IMR-90 (cell line): ENCODE results near the gene DAB1. TPM values are rescaled to one million over a fixed set of nuclear protein-coding genes. Genes with fewer than 3 reads are reported as not detected.

Source experiments
- ATAC-seq: fragments of 200-7000 bp; cut with Tn5 transposase; 2 replicates; pipeline ENCODE4 v1.9.1; 2020; ENCODE audit warnings: low read depth, mild to moderate bottlenecking, moderate library complexity
- BruUV-seq: library from RNA; stranded (reverse); fragments of 400-500 nt; replicated peaks from 2 replicates; lab custom pipeline; 2021; lab: Mats Ljungman, UMichigan
- CTCF ChIA-PET: fragments of 300-600 bp; formaldehyde crosslinking; extraction: SDS; loops from one replicate; lab custom pipeline; 2021; ENCODE audit warnings: antibody characterized with exemption; lab: Yijun Ruan, JAX
- POLR2A ChIA-PET: fragments of 300-600 bp; sonication (Branson Sonifier 250); formaldehyde crosslinking; loops from one replicate; lab custom pipeline; 2022; ENCODE audit warnings: antibody characterized with exemption; ENCODE audit not compliant: unreplicated experiment; lab: Charles Lee
- DNase-seq: peaks from one replicate; pipeline ENCODE4 v3.0.0; 2013
- H2AFZ ChIP-seq: replicated peaks from 2 replicates; pipeline ENCODE3; 2013; ENCODE audit warnings: low read length, mild to moderate bottlenecking; ENCODE audit not compliant: poor library complexity
- H2AK5ac ChIP-seq: 2 replicates; pipeline ENCODE4 v1.6.1; 2013; ENCODE audit warnings: low read depth, low read length, inconsistent platforms
- H2AK9ac ChIP-seq: replicated peaks from 2 replicates; pipeline ENCODE3; 2013; ENCODE audit warnings: mild to moderate bottlenecking, low read depth, low read length, moderate library complexity; ENCODE audit not compliant: poor library complexity
- H2BK120ac ChIP-seq: 2 replicates; pipeline ENCODE4 v1.6.1; 2013; ENCODE audit warnings: low read depth, low read length, inconsistent platforms
- H2BK15ac ChIP-seq: 3 replicates; pipeline ENCODE4 v1.6.1; 2013; ENCODE audit warnings: low read depth, low read length, inconsistent platforms
- H2BK20ac ChIP-seq: 2 replicates; pipeline ENCODE4 v1.6.1; 2013; ENCODE audit warnings: low read depth, mild to moderate bottlenecking, inconsistent platforms, low read length, moderate library complexity
- H2BK5ac ChIP-seq: 2 replicates; pipeline ENCODE4 v1.6.1; 2013; ENCODE audit warnings: mild to moderate bottlenecking, low read depth, low read length, inconsistent platforms; ENCODE audit not compliant: poor library complexity, severe bottlenecking
- H3K14ac ChIP-seq: replicated peaks from 2 replicates; pipeline ENCODE4 v1.6.1; 2013; ENCODE audit warnings: low read depth, low read length, inconsistent platforms
- H3K18ac ChIP-seq: 2 replicates; pipeline ENCODE4 v1.6.1; 2013; ENCODE audit warnings: low read depth, low read length, control low read depth
- H3K23ac ChIP-seq: 2 replicates; pipeline ENCODE4 v1.6.1; 2013; ENCODE audit warnings: low read depth, low read length, inconsistent platforms
- H3K27ac ChIP-seq: 2 replicates; pipeline ENCODE4 v1.5.1; 2013; ENCODE audit warnings: mild to moderate bottlenecking, control low read depth, low read length; ENCODE audit not compliant: insufficient read depth
- H3K27me3 ChIP-seq: 2 replicates; pipeline ENCODE4 v1.6.1; 2013; ENCODE audit warnings: low read length; ENCODE audit not compliant: control insufficient read depth, insufficient read depth
- H3K36me3 ChIP-seq: 2 replicates; pipeline ENCODE4 v1.6.1; 2013; ENCODE audit warnings: low read length, mixed read lengths; ENCODE audit not compliant: control insufficient read depth, insufficient read depth
- H3K4ac ChIP-seq: 2 replicates; pipeline ENCODE4 v1.6.1; 2013; ENCODE audit warnings: low read depth, low read length, inconsistent platforms
- H3K4me1 ChIP-seq: 2 replicates; pipeline ENCODE4 v1.6.1; 2013; ENCODE audit warnings: low read length, mixed read lengths; ENCODE audit not compliant: control insufficient read depth, insufficient read depth
- H3K4me2 ChIP-seq: 2 replicates; pipeline ENCODE4 v1.6.1; 2013; ENCODE audit warnings: low read depth, mild to moderate bottlenecking, control low read depth, low read length, moderate library complexity
- H3K4me3 ChIP-seq: 2 replicates; pipeline ENCODE4 v1.5.1; 2013; ENCODE audit warnings: low read depth, mild to moderate bottlenecking, control low read depth, low read length, moderate library complexity; ENCODE audit not compliant: insufficient read depth
- H3K56ac ChIP-seq: 2 replicates; pipeline ENCODE4 v1.6.1; 2013; ENCODE audit warnings: low read length, inconsistent platforms; ENCODE audit not compliant: insufficient read depth; ENCODE audit errors: extremely low read depth
- H3K79me1 ChIP-seq, 2 experiments: 2 replicates each; pipeline ENCODE4 v1.6.1; 2013; ENCODE audit warnings: low read length in 2 of 2, inconsistent platforms in 1 of 2, low read depth in 1 of 2
- H3K9ac ChIP-seq: 2 replicates; pipeline ENCODE4 v1.6.1; 2013; ENCODE audit warnings: low read depth, low read length, control low read depth
- H3K9me1 ChIP-seq: 2 replicates; pipeline ENCODE4 v1.6.1; 2013; ENCODE audit warnings: low read length, inconsistent platforms; ENCODE audit not compliant: insufficient read depth
- H3K9me3 ChIP-seq: 2 replicates; pipeline ENCODE4 v1.6.1; 2013; ENCODE audit warnings: low read length; ENCODE audit not compliant: control insufficient read depth, insufficient read depth
- H4K20me1 ChIP-seq: 2 replicates; pipeline ENCODE4 v1.6.1; 2013; ENCODE audit warnings: low read length, inconsistent platforms; ENCODE audit not compliant: insufficient read depth
- H4K5ac ChIP-seq: 2 replicates; pipeline ENCODE4 v1.6.1; 2013; ENCODE audit warnings: mild to moderate bottlenecking, low read depth, low read length, control low read depth
- H4K8ac ChIP-seq, 2 experiments: 2 replicates each; pipeline ENCODE4 v1.6.1; 2013; ENCODE audit warnings: low read depth in 2 of 2, low read length in 2 of 2, control low read depth in 1 of 2, inconsistent platforms in 1 of 2
- H4K91ac ChIP-seq: 2 replicates; pipeline ENCODE4 v1.6.1; 2013; ENCODE audit warnings: low read depth, low read length, inconsistent platforms; ENCODE audit not compliant: insufficient read depth
- CEBPB ChIP-seq: IDR thresholded peaks from 2 replicates; pipeline ENCODE4 v1.6.1; 2012; ENCODE audit warnings: low read depth, low read length, improper control_type of control experiment
- CHD1 ChIP-seq: IDR thresholded peaks from 2 replicates; pipeline ENCODE4 v1.6.1; 2012; ENCODE audit warnings: low read depth, low read length, improper control_type of control experiment
- CTCF ChIP-seq: conservative IDR thresholded peaks from 2 replicates; pipeline ENCODE4 v1.5.1; 2012; ENCODE audit warnings: mild to moderate bottlenecking, low read depth, low read length, improper control_type of control experiment
- ELK1 ChIP-seq: fragments of 150-350 bp; IDR thresholded peaks from 2 replicates; pipeline ENCODE4 v1.6.1; 2016; ENCODE audit warnings: low read depth, mild to moderate bottlenecking, low read length, moderate library complexity, borderline replicate concordance
- FOS ChIP-seq: fragments of 150-350 bp; IDR thresholded peaks from 2 replicates; pipeline ENCODE4 v1.6.1; 2016; ENCODE audit warnings: low read depth, low read length
- MAZ ChIP-seq: IDR thresholded peaks from 2 replicates; pipeline ENCODE4 v1.6.1; 2012; ENCODE audit warnings: low read depth, mild to moderate bottlenecking, low read length, improper control_type of control experiment, moderate library complexity, borderline replicate concordance
- MXI1 ChIP-seq: IDR thresholded peaks from 2 replicates; pipeline ENCODE4 v1.6.1; 2012; ENCODE audit warnings: low read depth, mild to moderate bottlenecking, low read length, moderate library complexity, borderline replicate concordance
- NFE2L2 ChIP-seq: fragments of 150-350 bp; IDR thresholded peaks from 2 replicates; pipeline ENCODE4 v1.6.1; 2016; ENCODE audit warnings: low read depth, mild to moderate bottlenecking, low read length
- POLR2A ChIP-seq: IDR thresholded peaks from 2 replicates; pipeline ENCODE4 v1.6.1; 2012; ENCODE audit warnings: mild to moderate bottlenecking, low read depth, low read length
- RAD21 ChIP-seq: IDR thresholded peaks from 2 replicates; pipeline ENCODE4 v1.6.1; 2012; ENCODE audit warnings: low read length, improper control_type of control experiment
- RCOR1 ChIP-seq: IDR thresholded peaks from 2 replicates; pipeline ENCODE4 v1.6.1; 2012; ENCODE audit warnings: mild to moderate bottlenecking, low read length, improper control_type of control experiment; ENCODE audit not compliant: insufficient replicate concordance
- SMC3 ChIP-seq: fragments of 150-350 bp; IDR thresholded peaks from 2 replicates; pipeline ENCODE4 v1.6.1; 2016; ENCODE audit warnings: low read depth, mild to moderate bottlenecking, antibody characterized with exemption, low read length, moderate library complexity
- USF2 ChIP-seq: fragments of 150-350 bp; IDR thresholded peaks from 2 replicates; pipeline ENCODE4 v1.6.1; 2017; ENCODE audit warnings: mild to moderate bottlenecking, antibody characterized with exemption, low read length, low read depth
- WGBS, 2 experiments: methylation state at CpG; one replicate each; pipeline versions ENCODE4 v1.1.5 to v1.1.7; 2013; ENCODE audit warnings: missing lambda C conversion rate in 2 of 2; ENCODE audit not compliant: insufficient read length in 1 of 2; ENCODE audit errors: extremely low coverage in 2 of 2; 5-methylcytosine and 5-hydroxymethylcytosine counted together
- dilution Hi-C: fragments of 300-500 bp; cut with HindIII; formaldehyde crosslinking; loops from one replicate; pipeline ENCODE4 v1.14.3; 2018; ENCODE audit warnings: low sequenced_read_pairs; ENCODE audit not compliant: unreplicated experiment
- in situ Hi-C: fragments of 300-500 bp; cut with MboI; formaldehyde crosslinking; loops from 3 replicates; pipeline ENCODE4 v1.14.3; 2019; ENCODE audit warnings: low sequenced_read_pairs, inconsistent platforms, mixed read lengths
- intact Hi-C: fragments of 100-400 bp; cut with micrococcal nuclease; formaldehyde crosslinking; loops from 2 replicates; pipeline ENCODE4 v1.10.0; 2022
- polyA plus RNA-seq, 3 experiments: library from polyadenylated mRNA; depleted of rRNA; stranded (reverse); fragments of >200 nt; gene quantifications; 2 replicates each; pipeline ENCODE4 v1.2.3, GENCODE V29; 2012; ENCODE audit warnings: low replicate concordance in 1 of 3
- total RNA-seq: library from RNA; depleted of rRNA; stranded (reverse); fragments of >200 nt; gene quantifications from 2 replicates; pipeline ENCODE4 v1.2.3, GENCODE V29; 2012

Gene DAB1
- total and polyA plus RNA-seq, 2 of the 4 experiments (the other 2 are of a cell fraction): 0.18 to 0.41 TPM

- H3K4ac ChIP-seq: no peak overlapping the region
- H2BK20ac ChIP-seq: no peak overlapping the region
- dilution Hi-C loops (no loop called here), in situ Hi-C loops (no loop called here), intact Hi-C loops (no loop called here)
- H2BK15ac ChIP-seq: no peak overlapping the region
- no peak overlapping the region for H3K27ac ChIP-seq
- DNase-seq: no peak
- H3K79me1 ChIP-seq: no peaks in the 10 kb centered on the region
- no peak overlapping the region for H2BK5ac ChIP-seq
- H3K4me3 ChIP-seq: no peak overlapping the region
- H3K18ac ChIP-seq: no peak overlapping the region
- no peak overlapping the region for H4K8ac ChIP-seq
- no peak overlapping the region for H3K56ac ChIP-seq
- POLR2A ChIA-PET: no interaction called here
- no peaks in the 10 kb centered on the region for H3K4me1 ChIP-seq
- H4K5ac ChIP-seq: no peak overlapping the region
- H3K36me3 ChIP-seq: no peaks in the 10 kb centered on the region
- H2AK5ac ChIP-seq: no peak overlapping the region
- TF ChIP-seq RCOR1 (no peak), RAD21 (no peak), ELK1 (no peak), CHD1 (no peak), USF2 (no peak), CTCF (no peak), FOS (no peak), CEBPB (no peak), POLR2A (no peak), SMC3 (no peak), NFE2L2 (no peak), MXI1 (no peak), MAZ (no peak)
- H3K9me1 ChIP-seq: no peaks in the 10 kb centered on the region
- WGBS, 2 experiments: no CpG with 5 or more reads among the region's 1 CpG
- H3K14ac ChIP-seq: no peak overlapping the region
- no peak overlapping the region for H2BK120ac ChIP-seq
- H3K27me3 ChIP-seq: no peaks in the 10 kb centered on the region; the same call in 1 of the 2 replicates
- H3K9ac ChIP-seq: no peak overlapping the region
- H4K91ac ChIP-seq: no peak overlapping the region
- no peak overlapping the region for H3K23ac ChIP-seq
- BruUV-seq: no TSS peak
- no peaks in the 10 kb centered on the region for H4K20me1 ChIP-seq
- H2AFZ ChIP-seq: no peak overlapping the region
- no peak for ATAC-seq
- H3K4me2 ChIP-seq: no peak overlapping the region
- H2AK9ac ChIP-seq: no peak overlapping the region
- CTCF ChIA-PET: no interaction called here
- H3K9me3 ChIP-seq: no peaks in the 10 kb centered on the region
Observed at GRCh38 chr1:57012315-57012714, 411.5 kb downstream of the DAB1 start.
